Central memory CD8-positive, alpha-beta T cell (primary cell): ENCODE results near the gene FNDC3B.

Experiments used
- ATAC-seq: fragments of 150-1000 bp; cut with Tn5 transposase; replicated peaks from 2 replicates; pipeline ENCODE4 v1.10.0; 2022; ENCODE audit warnings: mild to moderate bottlenecking, moderate FRiP score, moderate number of reproducible peaks; ENCODE audit not compliant: poor library complexity, severe bottlenecking; ENCODE audit errors: extremely low read depth
- DNase-seq, 2 donors: peaks; one replicate each; pipeline ENCODE4 v3.0.0; 2021; ENCODE audit warnings: low spot score in 2 of 2
- H3K27ac Mint-ChIP-seq: one replicate; pipeline ENCODE4 v1.8.0; 2022; ENCODE audit warnings: low read depth, mild to moderate bottlenecking, moderate library complexity, mixed read lengths
- H3K27me3 Mint-ChIP-seq: one replicate; pipeline ENCODE4 v1.8.0; 2022; ENCODE audit warnings: mixed read lengths
- H3K36me3 Mint-ChIP-seq: one replicate; pipeline ENCODE4 v1.8.0; 2022; ENCODE audit warnings: mild to moderate bottlenecking, moderate library complexity, mixed read lengths; ENCODE audit not compliant: insufficient read depth
- H3K4me1 Mint-ChIP-seq: one replicate; pipeline ENCODE4 v1.8.0; 2022; ENCODE audit warnings: mixed read lengths
- H3K4me3 Mint-ChIP-seq: one replicate; pipeline ENCODE4 v1.8.0; 2022; ENCODE audit warnings: mild to moderate bottlenecking, moderate library complexity, mixed read lengths
- H3K9me3 Mint-ChIP-seq: one replicate; pipeline ENCODE4 v1.8.0; 2022; ENCODE audit warnings: mixed read lengths

The FNDC3B gene

GRCh38 chr3:172177803-172178316, 138.5 kb downstream of the FNDC3B start:
- no peaks in the 10 kb centered on the region for H3K27me3 Mint-ChIP-seq
- no peak overlapping the region for H3K4me3 Mint-ChIP-seq
- H3K36me3 Mint-ChIP-seq: no peaks in the 10 kb centered on the region
- ATAC-seq (no peak), DNase-seq (no peak)
- no peak overlapping the region for H3K27ac Mint-ChIP-seq
- peaks cover 40% of the 10 kb centered on the region for H3K4me1 Mint-ChIP-seq
- H3K9me3 Mint-ChIP-seq: no peaks in the 10 kb centered on the region

DNA sequence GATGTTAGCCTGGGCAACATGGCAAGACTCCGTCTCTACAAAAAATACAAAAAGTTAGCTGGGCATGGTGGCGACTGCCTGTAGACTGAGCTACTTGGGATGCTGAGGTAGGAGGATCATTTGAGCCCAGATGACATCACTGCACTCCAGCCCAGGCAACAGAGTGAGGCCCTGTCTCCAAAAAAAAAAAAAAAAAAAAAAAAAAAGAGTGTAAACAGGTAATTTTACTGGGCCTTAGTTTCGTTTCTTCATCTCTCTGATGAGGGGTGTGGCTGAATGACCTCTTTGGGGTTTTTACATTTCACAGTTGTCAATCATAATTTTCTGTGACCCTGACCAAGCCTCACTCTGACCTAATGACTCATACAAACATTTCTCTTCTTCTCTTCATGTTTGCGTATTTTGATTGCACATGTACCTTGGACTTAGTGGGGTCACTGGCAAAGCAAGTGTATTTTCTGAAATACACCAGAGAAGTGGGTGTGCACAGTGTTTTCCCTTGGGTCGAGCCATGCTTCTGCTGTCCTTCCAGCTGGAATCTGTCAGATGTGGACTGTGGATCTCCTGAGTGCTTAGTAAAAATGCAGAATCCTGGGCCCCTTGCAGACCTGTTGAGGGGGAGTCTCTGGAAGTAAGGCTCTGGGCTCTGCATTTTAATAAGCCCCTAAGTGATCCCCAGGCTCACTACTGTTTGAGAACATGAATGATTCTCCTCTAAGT, 140.5 kb downstream of the FNDC3B start:
- no peaks in the 10 kb centered on the region for H3K36me3 Mint-ChIP-seq
- ATAC-seq: no peak
- no peak overlapping the region for H3K4me3 Mint-ChIP-seq
- no peaks in the 10 kb centered on the region for H3K27me3 Mint-ChIP-seq
- no peak overlapping the region for H3K27ac Mint-ChIP-seq
- no peaks in the 10 kb centered on the region for H3K9me3 Mint-ChIP-seq
- H3K4me1 Mint-ChIP-seq: peaks cover 41% of the 10 kb centered on the region
- no peak for DNase-seq

DNA sequence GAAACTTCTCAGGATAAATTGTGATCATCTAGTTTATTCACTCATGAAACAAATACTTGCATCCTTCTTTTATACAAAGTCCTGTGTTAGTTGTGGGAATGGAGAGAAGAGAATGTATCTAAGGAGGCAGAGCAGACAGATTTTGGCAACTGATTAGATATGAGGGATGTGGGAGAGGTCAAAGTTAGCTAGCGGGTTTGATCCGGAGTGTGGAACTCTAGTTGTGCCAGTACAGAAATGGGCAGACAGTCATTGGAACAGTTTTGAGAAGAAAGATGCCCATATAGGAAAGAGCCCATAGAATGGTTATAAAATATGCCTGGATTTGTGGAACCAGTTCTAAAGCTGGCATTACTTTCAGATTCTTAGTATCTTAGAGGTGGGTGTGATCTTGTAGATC, 141.1 kb downstream of the FNDC3B start:
- DNase-seq: no peak
- Mint-ChIP-seq H3K27me3 (no peaks in the 10 kb centered on the region), H3K4me1 (peaks cover 36% of the 10 kb centered on the region), H3K4me3 (no peak overlapping the region), H3K36me3 (no peaks in the 10 kb centered on the region), H3K27ac (no peak overlapping the region), H3K9me3 (no peaks in the 10 kb centered on the region)
- ATAC-seq: no peak

GRCh38 chr3:172181932-172182586, 142.7 kb downstream of the FNDC3B start:
- Mint-ChIP-seq H3K27me3 (no peaks in the 10 kb centered on the region), H3K9me3 (no peaks in the 10 kb centered on the region), H3K4me1 (peaks cover 29% of the 10 kb centered on the region), H3K27ac (no peak overlapping the region), H3K36me3 (no peaks in the 10 kb centered on the region), H3K4me3 (no peak overlapping the region)
- DNase-seq: no peak
- no peak for ATAC-seq

DNA sequence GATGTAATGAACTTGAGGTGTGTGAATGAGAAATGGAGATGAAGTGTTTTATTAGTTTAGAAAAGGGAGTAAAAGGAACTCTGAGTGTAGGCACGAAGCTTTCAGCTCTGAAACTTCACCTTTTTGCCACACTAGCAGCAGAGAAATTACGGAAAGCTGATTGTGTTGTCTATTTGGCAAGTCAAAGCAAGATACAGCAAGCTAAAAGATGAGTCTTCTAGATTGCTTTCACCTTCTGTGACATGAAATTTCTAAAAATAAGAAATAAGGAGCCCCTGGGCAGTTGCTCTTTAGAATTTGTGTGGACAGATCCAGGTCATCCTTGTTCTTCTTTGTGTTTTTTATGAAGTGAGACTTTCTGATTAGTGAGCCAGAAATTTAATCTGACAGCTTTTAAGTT, 143.4 kb downstream of the FNDC3B start:
- Mint-ChIP-seq H3K27ac (no peak overlapping the region), H3K9me3 (no peaks in the 10 kb centered on the region), H3K4me1 (peaks cover 29% of the 10 kb centered on the region), H3K4me3 (no peak overlapping the region), H3K27me3 (no peaks in the 10 kb centered on the region), H3K36me3 (no peaks in the 10 kb centered on the region)
- ATAC-seq (no peak), DNase-seq (no peak)

- ATAC-seq: no peak
- Mint-ChIP-seq H3K27ac (no peak overlapping the region), H3K9me3 (no peaks in the 10 kb centered on the region)
These were observed 144.9 kb downstream of the FNDC3B start for GRCh38 chr3:172184106-172184822.

GRCh38 chr3:172185907-172186306, 146.5 kb downstream of the FNDC3B start:
- no peak for DNase-seq
- peaks cover 16% of the 10 kb centered on the region for H3K4me1 Mint-ChIP-seq
- H3K4me3 Mint-ChIP-seq: no peak overlapping the region
- no peaks in the 10 kb centered on the region for H3K27me3 Mint-ChIP-seq
- H3K9me3 Mint-ChIP-seq: no peaks in the 10 kb centered on the region
- no peaks in the 10 kb centered on the region for H3K36me3 Mint-ChIP-seq
- no peak overlapping the region for H3K27ac Mint-ChIP-seq
- no peak for ATAC-seq

More at GRCh38 chr3:172184106-172184822, 144.9 kb downstream of the FNDC3B start:
- Mint-ChIP-seq H3K4me1 (peaks cover 29% of the 10 kb centered on the region), H3K4me3 (no peak overlapping the region), H3K36me3 (no peaks in the 10 kb centered on the region), H3K27me3 (no peaks in the 10 kb centered on the region)
- no peak for DNase-seq

DNA sequence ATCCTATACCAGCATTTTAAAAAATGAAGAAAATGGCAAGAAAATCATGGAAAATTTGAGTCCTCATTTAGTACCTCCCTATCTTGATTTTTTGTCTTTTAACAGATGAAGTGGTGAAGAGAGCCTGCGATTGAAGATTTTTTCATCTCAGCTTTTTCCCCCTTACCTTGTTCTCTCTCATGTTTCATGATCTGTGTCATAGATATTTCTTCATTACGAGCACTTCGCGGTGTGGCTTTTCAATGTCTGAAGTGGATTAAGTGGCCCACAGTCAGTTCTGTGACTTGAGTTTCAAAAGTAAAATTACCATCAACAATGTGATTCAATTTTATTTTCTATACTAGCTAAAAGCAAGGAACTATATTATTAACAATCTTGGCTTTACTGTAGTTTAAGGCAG, 147.2 kb downstream of the FNDC3B start:
- no peaks in the 10 kb centered on the region for H3K36me3 Mint-ChIP-seq
- no peak overlapping the region for H3K27ac Mint-ChIP-seq
- DNase-seq (no peak), ATAC-seq (no peak)
- no peaks in the 10 kb centered on the region for H3K27me3 Mint-ChIP-seq
- H3K4me1 Mint-ChIP-seq: peaks cover 16% of the 10 kb centered on the region
- H3K9me3 Mint-ChIP-seq: no peaks in the 10 kb centered on the region
- H3K4me3 Mint-ChIP-seq: no peak overlapping the region

- peaks cover 8% of the 10 kb centered on the region for H3K4me1 Mint-ChIP-seq
- no peaks in the 10 kb centered on the region for H3K9me3 Mint-ChIP-seq
- H3K4me3 Mint-ChIP-seq: no peak overlapping the region
- peak overlapping the region; percentile 46 for H3K27ac Mint-ChIP-seq
- no peaks in the 10 kb centered on the region for H3K27me3 Mint-ChIP-seq
- DNase-seq (no peak), ATAC-seq (no peak)
- H3K36me3 Mint-ChIP-seq: no peaks in the 10 kb centered on the region
These were observed 148.1 kb downstream of the FNDC3B start for GRCh38 chr3:172187511-172187910.

- Mint-ChIP-seq H3K36me3 (no peaks in the 10 kb centered on the region), H3K9me3 (no peaks in the 10 kb centered on the region), H3K27me3 (no peaks in the 10 kb centered on the region), H3K4me1 (peaks cover 4% of the 10 kb centered on the region), H3K27ac (no peak overlapping the region), H3K4me3 (no peak overlapping the region)
- ATAC-seq: no peak
- DNase-seq: no peak
These were observed 149.1 kb downstream of the FNDC3B start for GRCh38 chr3:172188511-172188910.

GRCh38 chr3:172189213-172189612, 149.8 kb downstream of the FNDC3B start:
- Mint-ChIP-seq H3K27me3 (no peaks in the 10 kb centered on the region), H3K4me1 (no peaks in the 10 kb centered on the region), H3K4me3 (no peak overlapping the region), H3K9me3 (no peaks in the 10 kb centered on the region), H3K27ac (no peak overlapping the region), H3K36me3 (no peaks in the 10 kb centered on the region)
- ATAC-seq: no peak
- DNase-seq: no peak

- H3K9me3 Mint-ChIP-seq: no peaks in the 10 kb centered on the region
- no peak overlapping the region for H3K27ac Mint-ChIP-seq
- H3K4me1 Mint-ChIP-seq: peaks cover 3% of the 10 kb centered on the region
- H3K4me3 Mint-ChIP-seq: no peak overlapping the region
- H3K27me3 Mint-ChIP-seq: no peaks in the 10 kb centered on the region
- no peak for DNase-seq
- ATAC-seq: no peak
- H3K36me3 Mint-ChIP-seq: no peaks in the 10 kb centered on the region
These were observed 150.7 kb downstream of the FNDC3B start for GRCh38 chr3:172189987-172190603.
